Coronary artery (tissue), 2 donors: ENCODE data around the gene ASAH2.

Experiments
- DNase-seq: peaks from one replicate; pipeline ENCODE4 v3.0.0-alpha.2; 2017; ENCODE audit warnings: low spot score
- H3K27ac ChIP-seq, 2 donors: fragments of 200-600 bp; sonication (generic); one replicate each; pipeline ENCODE4 v1.5.1; 2016 to 2019
- H3K4me3 ChIP-seq: fragments of 200-600 bp; sonication (generic); 2 replicates; pipeline ENCODE4 v1.5.1; 2016; ENCODE audit warnings: mild to moderate bottlenecking, moderate library complexity
- CTCF ChIP-seq: fragments of 200-600 bp; sonication (generic); IDR thresholded peaks from one replicate; pipeline ENCODE4 v1.5.1; 2019; ENCODE audit warnings: antibody characterized with exemption

ASAH2 gene

GRCh38 chr10:50232261-50232639, 19.1 kb downstream of the ASAH2 start:
- H3K27ac ChIP-seq: no peak overlapping the region
- no peak overlapping the region for H3K4me3 ChIP-seq
- no peak for TF ChIP-seq CTCF
- no peak for DNase-seq

- DNase-seq: no peak
- no peak overlapping the region for H3K27ac ChIP-seq
- no peak overlapping the region for H3K4me3 ChIP-seq
- no peak for TF ChIP-seq CTCF
Observed at GRCh38 chr10:50231515-50232260, 19.6 kb downstream of the ASAH2 start.

GRCh38 chr10:50229460-50229859, 21.9 kb downstream of the ASAH2 start:
- TF ChIP-seq CTCF: no peak
- no peak for DNase-seq
- no peak overlapping the region for H3K4me3 ChIP-seq
- H3K27ac ChIP-seq: no peak overlapping the region

GRCh38 chr10:50228672-50229071, 22.6 kb downstream of the ASAH2 start:
- no peak for TF ChIP-seq CTCF
- DNase-seq: no peak
- Histone ChIP-seq H3K27ac (no peak overlapping the region), H3K4me3 (no peak overlapping the region)

- DNase-seq: no peak
- no peak overlapping the region for H3K4me3 ChIP-seq
- no peak overlapping the region for H3K27ac ChIP-seq
- TF ChIP-seq CTCF: no peak
Observed at GRCh38 chr10:50226610-50227009, 24.7 kb downstream of the ASAH2 start.

- DNase-seq: no peak
- H3K4me3 ChIP-seq: no peak overlapping the region
- no peak for TF ChIP-seq CTCF
- no peak overlapping the region for H3K27ac ChIP-seq
Observed at GRCh38 chr10:50224330-50224952, 26.9 kb downstream of the ASAH2 start.

GRCh38 chr10:50222199-50222598, 29.1 kb downstream of the ASAH2 start:
- H3K27ac ChIP-seq: no peak overlapping the region
- TF ChIP-seq CTCF: no peak
- DNase-seq: no peak
- H3K4me3 ChIP-seq: no peak overlapping the region
